GM21528 (cell line): Measurements from ENCODE around the gene RPL32.
A peak's percentile ranks its signal among the peaks of the same experiment; 100 is the strongest.
"Not testable (repeated sequence)": the region's sequence is repeated elsewhere in the genome, so short reads cannot be mapped to it uniquely, and the experiment has no call there.

Source experiments
- ATAC-seq: cut with Tn5 transposase; IDR thresholded peaks from one replicate; pipeline ENCODE4 v1.9.1; 2021; ENCODE audit warnings: mild to moderate bottlenecking, moderate library complexity; ENCODE audit not compliant: unreplicated experiment, low FRiP score

The RPL32 gene

DNA sequence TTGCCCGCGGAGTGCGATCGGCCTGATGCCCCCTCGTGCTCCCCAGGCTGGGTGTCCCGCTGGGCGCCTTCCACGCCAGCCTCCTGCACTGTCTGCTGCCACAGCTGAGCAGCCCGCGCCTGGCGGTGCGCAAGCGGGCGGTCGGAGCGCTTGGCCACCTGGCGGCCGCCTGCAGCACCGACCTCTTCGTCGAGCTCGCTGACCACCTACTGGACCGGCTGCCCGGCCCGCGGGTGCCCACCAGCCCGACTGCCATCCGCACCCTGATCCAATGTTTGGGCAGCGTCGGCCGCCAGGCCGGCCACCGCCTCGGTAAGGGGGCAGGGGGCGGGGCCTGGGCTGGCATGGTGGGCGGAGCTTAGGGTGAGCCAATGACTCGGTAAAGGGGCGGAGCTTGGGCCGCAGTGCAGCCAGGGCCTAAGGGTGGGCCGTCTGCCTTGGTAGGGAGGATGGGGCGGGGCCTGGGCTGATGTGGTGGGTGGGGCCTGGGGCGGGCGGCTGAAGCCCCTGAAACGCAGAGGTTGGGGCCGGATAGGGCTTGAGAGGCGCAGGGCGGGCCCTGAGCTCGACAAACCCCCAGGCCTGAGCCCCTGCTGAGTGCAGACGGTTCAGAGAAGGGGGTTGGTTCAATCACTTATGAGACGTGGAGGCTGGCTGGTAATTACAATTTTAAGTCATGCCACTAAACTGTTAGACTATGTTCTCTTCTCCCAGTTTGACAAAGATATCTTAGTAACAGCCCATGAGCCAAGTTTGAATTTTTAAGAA is 31.2 kb downstream of the RPL32 start:
- peak; percentile 99 for ATAC-seq

DNA sequence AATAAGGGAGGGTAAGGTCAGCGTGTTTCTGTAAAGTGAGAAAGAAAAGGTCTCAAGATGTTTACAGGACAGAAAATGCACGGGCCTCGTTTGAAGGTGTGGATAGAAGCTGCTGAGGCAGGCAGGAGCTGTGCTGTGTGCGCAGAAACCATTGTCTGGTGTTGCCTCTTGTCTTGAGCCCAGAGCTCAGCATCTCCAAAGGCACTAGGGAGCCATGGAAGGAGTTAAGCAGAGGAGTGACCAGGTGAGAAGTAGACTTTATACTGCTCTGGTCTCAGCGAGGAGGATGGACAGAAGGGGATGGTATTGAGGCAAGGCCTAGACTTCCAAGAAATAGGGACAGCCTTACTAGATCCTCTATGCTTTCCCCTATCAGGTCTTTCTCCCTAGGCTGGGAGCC is 31.9 kb downstream of the RPL32 start:
- no peak for ATAC-seq

DNA sequence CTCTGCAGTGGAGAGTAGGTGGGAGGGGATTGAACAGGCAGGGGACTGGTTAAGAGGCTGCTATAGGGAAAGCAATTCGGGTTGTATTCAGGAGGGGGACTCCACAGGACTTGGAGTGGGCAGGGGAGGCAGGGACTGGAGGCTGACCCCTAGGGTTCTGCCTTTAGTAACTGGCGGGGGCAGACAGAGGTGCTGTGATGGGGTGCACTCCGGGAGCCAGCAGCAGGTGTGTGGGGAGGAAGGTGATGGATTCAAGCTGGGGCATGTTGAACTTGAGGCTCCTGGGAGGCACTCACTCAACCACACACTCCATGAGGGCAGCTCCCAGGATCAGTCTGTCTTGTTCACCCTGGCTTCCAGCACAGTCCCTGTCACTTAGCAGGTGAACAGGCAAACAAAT is 32.4 kb downstream of the RPL32 start:
- no peak for ATAC-seq

DNA sequence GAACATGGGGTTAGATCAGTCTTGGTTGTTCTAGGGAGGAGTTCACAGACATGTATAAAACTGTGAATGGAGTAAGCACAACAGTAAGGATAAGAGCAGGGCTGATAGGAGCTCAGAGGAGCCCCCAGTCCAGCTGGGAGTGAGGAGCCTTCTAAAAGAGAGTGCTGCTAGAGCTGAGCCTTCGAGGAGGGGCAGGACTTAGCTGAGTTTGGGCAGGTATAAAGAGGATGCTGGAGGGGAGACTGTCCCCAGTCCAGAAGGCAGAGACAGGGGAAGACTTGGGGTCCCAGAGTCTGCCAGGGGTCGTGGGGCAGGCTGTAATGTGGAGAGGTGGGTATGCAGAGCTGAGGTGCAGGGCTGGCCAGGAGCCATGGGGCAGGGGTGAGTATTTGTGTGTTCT is 32.8 kb downstream of the RPL32 start:
- ATAC-seq: no peak

DNA sequence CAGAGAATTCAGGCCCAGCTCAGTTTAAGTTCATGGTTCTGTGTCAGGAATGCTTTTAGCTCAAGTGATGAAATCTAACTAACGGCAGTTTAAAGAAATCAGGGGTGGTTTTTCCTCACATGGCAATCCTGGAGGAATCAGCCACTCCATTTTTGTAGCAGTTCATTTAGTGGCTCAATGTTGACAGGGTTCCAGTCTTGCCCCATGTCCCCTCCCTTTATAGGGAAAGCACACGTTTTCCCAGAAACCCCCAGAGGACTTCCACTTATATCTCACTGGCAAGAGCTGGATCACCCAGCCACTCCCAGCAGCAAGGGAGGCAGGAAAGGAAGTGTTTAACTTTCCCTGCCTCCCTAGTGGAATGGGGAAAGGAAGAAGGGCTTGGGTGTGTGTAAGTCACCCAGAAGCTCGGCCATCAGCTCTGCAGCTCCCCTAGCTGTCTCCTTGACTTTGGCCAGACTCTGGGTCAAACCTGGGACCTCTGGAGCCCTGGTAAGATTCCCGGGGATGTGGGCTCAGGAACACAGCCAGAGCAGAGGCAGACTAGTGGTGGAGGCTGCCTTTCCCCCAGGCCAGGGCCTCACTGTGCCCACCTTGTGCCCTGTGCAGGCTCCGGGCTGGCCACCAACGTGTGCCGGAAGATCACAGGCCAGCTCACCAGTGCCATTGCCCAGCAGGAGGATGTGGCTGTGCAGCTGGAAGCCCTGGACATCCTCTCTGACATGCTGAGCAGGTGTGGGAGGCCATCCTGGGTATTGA is 33.6 kb downstream of the RPL32 start:
- ATAC-seq: no peak

DNA sequence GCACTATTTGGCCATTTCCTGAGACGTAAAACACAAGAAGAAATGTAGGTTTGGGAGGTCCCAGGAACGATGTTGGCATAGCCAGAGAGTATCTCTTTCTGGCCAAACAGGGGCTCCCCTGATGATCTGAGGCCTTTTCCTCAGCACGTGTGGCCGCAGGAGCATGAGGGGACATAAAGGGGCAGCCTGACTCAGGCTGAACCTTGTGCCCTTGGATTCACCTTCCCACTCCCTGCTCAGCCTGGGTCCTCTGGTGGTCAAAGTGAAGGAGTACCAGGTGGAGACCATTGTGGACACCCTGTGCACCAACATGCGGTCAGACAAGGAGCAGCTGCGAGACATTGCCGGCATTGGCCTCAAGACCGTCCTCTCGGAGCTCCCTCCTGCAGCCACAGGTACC is 34.3 kb downstream of the RPL32 start:
- no peak for ATAC-seq

DNA sequence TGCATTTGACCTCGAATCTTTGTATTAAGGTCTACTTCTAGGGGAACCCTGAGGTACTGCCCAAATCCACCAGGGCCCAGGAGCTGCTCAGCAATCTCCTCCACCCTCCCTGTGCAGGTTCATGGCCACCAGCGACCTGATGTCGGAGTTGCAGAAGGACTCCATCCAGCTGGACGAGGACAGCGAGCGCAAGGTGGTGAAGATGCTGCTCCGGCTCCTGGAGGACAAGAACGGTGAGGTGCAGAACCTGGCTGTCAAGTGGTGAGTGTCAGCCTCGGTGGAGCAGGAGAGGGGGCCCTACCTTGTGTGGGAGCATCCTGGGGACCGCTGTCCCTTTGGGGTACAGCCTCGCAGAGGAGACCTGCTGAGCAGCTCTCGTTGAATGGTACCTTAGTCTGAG is 38.0 kb downstream of the RPL32 start:
- ATAC-seq: no peak

DNA sequence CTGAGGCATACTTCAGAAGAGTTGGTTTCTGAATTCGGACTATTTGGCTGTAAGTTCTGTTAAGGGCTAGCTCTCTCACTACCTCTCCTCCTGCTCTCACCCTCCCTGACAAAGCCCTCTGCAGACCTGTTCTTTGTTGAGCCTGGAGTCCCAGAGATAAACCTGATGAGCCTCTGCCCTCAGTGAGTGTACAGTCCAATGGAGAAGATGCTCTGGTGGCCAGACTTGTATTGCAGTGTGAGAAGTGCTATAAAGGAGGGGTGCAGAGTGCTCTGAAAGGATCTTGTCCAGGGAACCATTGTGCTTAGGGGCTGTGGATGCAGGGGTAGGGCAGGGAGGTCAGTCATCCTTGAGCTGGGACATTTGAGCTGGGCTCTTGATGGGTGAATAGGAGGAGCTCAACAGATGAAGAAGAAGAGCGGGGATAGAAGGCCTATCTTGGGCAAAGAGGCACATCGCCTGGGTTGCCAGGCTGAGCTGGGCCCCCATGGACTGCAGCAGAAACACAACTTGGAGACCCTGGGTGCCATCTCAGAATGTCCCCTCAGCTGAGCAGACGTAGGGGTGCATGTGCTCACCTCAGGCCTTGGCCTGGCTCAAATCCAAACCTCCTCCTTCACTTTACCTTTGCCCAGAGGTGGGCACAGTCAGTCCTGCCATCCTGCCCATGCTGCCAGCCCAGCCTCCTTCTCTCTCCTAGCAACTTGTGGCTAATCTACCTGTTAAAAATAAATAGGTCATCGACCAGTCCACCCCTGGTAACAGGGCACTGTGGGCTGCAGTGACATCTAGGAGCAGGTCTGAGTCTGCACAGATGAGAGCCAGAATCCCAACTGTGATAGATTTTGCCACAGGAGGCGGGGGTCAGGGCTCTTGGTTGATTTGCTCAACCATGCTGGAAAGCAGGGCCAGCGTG is 41.6 kb downstream of the RPL32 start:
- ATAC-seq: no peak

DNA sequence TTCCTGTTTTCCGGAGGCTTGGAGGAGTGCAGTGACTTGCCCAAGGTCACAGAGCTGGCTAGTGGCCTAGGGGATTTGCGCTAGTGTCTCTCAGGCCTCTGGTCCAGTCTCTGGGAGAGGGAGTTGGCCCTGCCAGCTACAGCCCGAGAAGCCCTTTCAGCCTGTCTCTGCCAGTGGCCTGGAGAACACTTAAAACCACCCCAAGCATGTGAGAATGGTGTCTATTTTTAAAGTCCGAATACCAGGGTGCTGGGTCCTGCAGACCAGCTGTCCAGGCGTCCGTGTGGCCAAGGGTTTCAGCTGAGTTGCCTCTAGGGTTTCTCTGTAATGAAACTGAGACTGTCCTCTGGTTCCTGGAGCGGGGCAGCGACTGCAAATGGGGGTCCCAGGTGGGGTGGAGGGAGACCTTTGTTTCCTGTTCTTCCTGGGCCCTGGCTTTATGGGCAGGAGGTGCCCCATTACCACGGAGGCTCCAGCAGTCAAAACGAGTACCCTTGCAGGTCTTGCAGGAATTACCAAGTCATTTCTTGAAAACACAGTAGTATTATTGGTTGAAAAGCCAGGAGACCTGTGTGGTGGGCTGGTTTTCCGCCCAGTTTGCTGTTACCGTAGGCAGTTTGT is 42.7 kb downstream of the RPL32 start:
- no peak for ATAC-seq

DNA sequence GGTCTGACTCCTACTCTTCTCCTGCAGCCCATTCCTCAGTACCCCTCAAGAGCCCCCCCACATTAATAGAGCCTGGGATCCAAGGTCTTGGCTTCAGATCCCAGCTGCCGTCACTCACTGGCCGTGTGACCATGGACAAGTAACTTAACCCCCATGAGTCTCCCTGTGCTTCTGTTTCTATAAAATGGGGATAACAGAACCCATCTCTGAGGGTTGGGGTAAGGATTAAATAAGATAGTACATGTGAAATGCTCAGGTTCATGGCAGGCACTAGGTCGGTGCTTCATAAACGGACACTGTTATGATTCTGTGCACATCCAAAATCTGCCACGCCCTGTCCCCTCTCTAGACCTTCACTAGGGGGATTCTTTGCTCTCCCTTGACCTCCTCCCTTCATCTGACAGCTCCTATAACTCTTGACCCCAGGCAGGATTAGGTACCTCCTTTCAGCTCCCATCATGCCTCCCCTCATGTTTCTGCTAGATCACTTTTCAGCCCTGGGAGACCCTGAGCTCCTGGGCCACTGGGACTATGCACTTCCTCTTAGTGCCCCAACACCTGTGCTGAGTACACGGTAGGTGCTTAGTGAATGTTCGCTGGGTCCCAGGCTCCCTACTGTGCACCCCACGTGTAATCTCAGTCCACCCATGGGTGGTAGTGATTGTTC is 43.3 kb downstream of the RPL32 start:
- no peak for ATAC-seq

DNA sequence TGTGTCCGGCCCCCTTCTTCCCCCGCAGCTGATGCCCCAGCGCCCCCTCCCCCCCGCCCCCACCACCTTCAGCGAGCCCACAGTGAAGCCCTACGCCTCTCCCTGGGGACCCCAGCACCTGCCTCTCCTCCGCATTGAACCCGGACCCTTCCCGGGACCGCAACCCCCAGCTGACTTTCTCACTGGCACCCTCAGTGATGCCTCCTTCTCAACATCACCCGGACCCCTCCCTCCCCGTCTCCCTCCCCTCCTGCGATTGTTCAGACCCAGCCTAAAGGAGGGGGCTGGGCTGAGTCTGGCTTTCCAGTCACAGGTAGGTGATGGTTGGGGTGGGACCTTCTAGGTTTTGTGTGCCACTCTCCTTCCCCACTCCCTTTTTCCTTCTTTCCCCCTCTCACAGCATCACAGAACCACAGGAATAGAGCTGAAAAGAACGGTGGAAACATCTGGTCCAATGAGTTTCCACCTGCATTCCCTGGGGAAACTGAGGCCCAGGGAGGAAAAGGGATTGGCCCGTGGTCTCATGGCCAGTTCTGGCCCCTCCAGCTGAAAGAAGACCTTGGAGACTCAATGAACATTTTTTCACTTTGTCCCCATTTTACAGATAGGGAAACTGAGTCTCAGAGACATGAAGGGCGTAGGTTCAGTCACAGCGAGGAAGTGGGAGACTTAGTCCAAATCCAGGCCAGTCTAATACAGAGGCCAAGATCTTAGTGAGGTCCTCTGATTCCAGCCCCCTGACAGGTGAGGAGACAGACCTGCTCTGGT is 44.1 kb downstream of the RPL32 start:
- ATAC-seq: no peak

DNA sequence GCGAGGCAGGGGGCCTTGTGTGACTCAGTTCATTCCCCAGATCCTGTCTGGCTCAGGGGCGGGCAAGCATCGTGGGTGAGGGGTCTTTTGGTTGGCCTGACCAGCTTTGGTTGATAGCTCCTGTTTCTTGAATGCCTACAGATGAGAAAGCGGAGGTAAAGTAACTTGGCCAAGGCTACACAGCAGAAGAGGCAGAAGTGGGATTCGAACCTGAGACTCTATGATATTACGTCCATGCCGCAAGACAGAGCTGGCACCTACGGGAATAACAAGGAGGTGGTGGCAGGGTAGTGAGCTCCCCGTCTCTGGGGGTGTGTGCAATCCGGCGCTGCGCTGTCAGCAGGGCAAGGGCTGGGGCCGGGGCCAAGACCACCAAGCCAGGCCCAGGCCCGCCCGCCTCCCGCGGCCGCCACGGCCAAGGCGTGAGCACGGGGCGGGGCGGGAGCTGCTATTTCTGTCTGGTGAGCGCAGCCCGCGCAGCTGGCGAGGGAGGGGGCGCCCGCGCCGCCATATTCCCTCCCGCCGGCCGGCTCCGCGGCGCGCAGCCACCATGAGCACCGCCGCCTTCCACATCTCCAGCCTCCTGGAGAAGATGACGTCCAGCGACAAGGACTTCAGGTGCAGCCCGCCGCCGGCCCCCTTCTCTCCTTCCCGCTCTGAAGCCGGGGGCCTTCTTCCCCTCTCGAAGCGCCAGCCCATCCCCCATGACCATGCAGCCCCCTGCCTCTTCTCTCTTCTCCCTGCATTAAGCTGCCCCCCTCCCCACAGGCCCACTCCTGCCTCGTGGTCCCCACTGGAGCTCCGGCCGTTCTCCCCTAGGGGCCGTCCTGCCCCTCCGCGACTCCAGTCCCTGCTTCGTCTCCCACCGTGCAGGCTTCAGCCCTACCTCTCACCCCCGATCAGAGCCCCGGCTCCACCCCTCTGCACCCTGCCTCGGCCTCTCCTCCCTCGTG is 44.9 kb downstream of the RPL32 start, which contains the start of gene CAND2:
TSS of gene CAND2 (plus strand) at position 510 of the 953 bp plus-strand sequence. CDS start at position 551, 41 bp downstream.
- no peak for ATAC-seq

DNA sequence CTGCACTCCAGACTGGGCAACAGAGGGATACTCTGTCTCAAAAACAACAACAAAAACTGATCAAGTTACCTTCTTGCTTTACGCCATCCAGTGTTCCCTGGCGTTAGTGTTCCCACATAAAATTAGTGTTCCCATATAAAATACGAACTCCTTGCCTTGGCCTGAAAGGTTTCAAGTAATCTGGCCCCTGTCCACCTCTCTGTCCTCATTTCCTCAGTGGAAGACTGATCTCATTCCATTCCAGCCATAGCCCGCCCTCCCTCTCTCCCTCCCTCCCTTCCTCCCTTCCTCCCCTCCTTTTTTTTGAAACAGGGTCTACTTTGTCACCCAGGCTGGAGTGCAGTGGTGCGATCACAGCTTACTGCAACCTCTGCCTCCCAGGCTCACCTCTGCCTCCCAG is 47.7 kb downstream of the RPL32 start:
- ATAC-seq: no peak

DNA sequence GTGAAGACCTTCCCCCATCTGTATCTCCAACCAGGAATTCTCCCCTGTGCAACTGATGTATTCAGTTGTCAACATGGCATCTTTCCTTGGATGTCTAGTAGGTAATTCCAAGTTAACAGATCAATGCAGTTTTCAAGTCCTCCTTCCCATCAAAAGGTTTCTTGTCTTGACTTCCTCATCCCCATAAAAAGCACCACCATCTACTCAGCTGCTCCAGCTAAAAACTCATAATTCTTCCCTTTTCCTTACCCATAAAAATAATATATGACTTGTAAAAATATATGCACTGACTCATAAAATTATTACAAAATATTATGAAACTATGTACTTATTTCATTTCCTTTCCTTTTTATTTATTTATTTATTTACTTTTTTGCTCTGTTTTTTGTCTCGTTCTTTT is 49.9 kb downstream of the RPL32 start:
- ATAC-seq: no peak

DNA sequence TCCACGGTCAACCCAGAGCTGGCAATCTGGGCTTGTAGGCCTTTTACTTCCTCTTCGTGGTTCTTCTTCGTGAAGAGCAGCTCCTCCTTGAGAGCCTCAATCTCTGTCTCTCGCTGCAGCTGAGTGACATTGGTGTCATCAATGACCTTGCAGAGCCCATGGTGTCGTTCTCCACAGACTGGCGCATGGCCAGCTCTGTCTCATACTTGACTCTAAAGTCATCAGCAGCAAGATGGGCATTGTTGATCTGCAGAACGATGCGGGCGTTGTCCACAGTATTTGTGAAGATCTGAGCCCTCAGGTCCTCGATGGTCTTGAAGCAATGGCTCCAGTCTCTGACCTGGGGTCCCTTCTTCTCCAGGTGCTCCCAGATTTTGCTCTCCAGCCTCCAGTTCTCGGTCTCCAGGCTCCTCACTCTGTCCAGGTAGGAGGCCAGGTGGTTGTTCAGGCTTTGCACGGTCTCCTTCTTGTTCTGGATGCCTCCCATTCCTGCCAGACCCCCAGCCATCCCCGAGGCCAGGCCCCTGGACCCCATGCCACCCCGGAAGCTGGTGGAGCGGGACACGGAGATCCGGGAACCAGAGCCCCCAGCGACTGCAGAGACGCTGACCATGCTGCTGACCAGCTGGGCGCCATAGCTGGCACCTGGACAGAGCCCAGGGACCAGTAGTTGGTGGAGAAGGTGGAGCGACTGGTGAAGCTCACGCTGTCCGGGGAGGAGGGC is 53.2 kb downstream of the RPL32 start:
- ATAC-seq: not testable (repeated sequence)

DNA sequence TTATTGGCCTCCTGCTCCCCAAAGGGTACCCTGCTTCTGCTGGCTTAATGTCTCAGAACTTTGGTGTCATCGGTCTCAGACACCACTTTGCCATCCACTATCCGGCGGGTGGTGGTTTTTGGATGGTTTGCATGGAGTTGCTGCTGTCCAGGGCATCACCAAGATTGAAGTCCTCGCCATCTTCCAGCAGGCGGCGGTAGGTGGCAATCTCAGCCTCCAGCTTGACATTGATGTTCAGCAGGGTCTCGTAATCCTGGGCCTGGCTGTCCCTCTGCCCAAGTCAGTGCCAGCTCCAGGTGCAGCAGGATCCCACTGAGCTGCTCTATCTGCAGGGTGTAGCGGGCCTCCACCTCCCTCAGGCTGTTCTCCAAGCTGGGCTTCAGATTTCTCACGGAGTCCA is 54.0 kb downstream of the RPL32 start:
- not testable (repeated sequence) for ATAC-seq

DNA sequence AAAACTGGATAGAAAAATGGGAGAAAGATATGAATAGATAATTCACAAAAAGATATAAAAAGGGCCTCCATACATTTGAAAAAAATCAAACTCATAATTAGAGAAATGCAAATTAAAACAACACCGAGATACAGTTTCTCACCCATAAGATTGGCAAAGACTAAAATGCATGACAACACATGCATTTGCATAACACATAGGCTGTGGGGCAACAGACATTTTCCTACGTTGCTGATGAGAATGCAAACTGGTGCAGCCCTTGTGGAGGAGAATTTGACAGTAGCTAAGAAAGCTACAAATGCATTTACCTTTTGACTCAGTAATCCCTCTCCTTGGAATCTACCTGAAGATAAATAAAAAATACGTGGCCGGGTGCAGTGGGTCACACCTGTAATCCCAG is 56.3 kb downstream of the RPL32 start:
- no peak for ATAC-seq
